Mammary epithelial cell (primary cell): ENCODE measurements around the gene OR8D2.

ENCODE experiments used
- EZH2 ChIP-seq: IDR thresholded peaks from 2 replicates; pipeline ENCODE4 v1.6.1; 2012; ENCODE audit warnings: low read length, inconsistent platforms, borderline replicate concordance
- TF ChIP-seq, protein P1 (sequence below), 2 donors: IDR thresholded peaks in 1 of 2; conservative IDR thresholded peaks in 1 of 2; 2 replicates each; pipeline ENCODE4 v1.5.1; 2011 to 2012; ENCODE audit warnings: inconsistent platforms in 2 of 2, low read length in 2 of 2, mild to moderate bottlenecking in 2 of 2, control low read depth in 1 of 2, low read depth in 1 of 2; ENCODE audit not compliant: insufficient read depth in 1 of 2; ENCODE audit errors: extremely low read depth in 1 of 2

DNA sequence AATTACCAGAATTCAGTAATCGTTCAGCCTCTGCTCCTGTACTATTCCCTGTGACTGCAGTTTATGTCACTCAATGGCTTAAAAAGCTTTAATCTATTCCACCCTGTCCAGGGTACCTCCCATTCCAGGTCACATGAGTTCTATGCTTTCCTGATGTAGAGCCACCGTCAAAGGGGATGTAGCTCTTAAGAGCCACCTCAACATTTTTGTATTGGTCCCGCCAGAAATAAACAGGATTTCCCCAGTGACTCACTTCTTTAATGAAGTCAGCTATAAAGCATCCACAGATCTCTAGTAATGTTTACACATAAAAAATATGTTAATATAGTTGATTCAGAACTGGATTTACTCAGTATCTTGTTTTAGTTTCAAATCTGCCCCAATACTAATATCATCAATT is 4.9 kb downstream of the OR8D2 start:
- TF ChIP-seq EZH2: no peak
- TF ChIP-seq, protein P1, sequence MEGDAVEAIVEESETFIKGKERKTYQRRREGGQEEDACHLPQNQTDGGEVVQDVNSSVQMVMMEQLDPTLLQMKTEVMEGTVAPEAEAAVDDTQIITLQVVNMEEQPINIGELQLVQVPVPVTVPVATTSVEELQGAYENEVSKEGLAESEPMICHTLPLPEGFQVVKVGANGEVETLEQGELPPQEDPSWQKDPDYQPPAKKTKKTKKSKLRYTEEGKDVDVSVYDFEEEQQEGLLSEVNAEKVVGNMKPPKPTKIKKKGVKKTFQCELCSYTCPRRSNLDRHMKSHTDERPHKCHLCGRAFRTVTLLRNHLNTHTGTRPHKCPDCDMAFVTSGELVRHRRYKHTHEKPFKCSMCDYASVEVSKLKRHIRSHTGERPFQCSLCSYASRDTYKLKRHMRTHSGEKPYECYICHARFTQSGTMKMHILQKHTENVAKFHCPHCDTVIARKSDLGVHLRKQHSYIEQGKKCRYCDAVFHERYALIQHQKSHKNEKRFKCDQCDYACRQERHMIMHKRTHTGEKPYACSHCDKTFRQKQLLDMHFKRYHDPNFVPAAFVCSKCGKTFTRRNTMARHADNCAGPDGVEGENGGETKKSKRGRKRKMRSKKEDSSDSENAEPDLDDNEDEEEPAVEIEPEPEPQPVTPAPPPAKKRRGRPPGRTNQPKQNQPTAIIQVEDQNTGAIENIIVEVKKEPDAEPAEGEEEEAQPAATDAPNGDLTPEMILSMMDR (conservative IDR thresholded peaks at IDR 0.05 in 1 of 2, IDR thresholded peaks at IDR 0.05 in 1 of 2; ENCODE audit: extremely low read depth in 1 of 2, insufficient read depth in 1 of 2, low read depth in 1 of 2, low read length in 2 of 2): no peak
